Right lobe of liver (tissue), 4 donors: Measurements from ENCODE around the gene DCAF6.

ENCODE experiments used
- POLR2A ChIP-seq: fragments of 450-650 bp; IDR thresholded peaks from one replicate; pipeline ENCODE4 v1.6.1; 2017; ENCODE audit warnings: antibody characterized with exemption, mild to moderate bottlenecking
- TF ChIP-seq, protein P1 (sequence below), 4 donors: fragments of 200-600 bp in 3 of 4; fragments of 450-650 bp in 1 of 4; IDR thresholded peaks; one replicate each; pipeline versions ENCODE4 v1.5.1 to v1.8.0; 2016 to 2022; ENCODE audit warnings: antibody characterized with exemption in 4 of 4, mild to moderate bottlenecking in 2 of 4
- donor health status: DM: no; HTN: no; CAD: no.
- donor health status: DM: no; HTN: no; CAD: no.
- donor health status: DM: no; HTN: yes; CAD: no.

DNA sequence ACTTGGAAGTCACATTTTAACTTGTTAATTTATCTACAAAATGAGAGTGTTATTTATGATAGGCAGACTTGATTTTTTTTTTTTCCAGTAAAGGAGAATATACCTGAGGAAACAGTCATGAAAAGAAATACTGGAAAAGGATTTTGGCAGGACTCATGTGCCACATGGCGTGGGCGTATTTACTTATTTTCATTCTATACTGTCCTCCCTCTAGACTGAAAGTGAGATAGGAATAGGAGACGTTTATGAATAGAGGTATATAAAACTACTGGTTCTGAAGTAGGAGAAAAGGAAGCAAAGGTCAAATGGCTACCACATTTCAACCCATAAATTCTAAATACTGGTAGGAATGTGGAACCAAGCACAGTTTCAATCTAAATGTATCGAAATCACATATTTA lies 95.1 kb downstream of the DCAF6 start:
- TF ChIP-seq, protein P1, sequence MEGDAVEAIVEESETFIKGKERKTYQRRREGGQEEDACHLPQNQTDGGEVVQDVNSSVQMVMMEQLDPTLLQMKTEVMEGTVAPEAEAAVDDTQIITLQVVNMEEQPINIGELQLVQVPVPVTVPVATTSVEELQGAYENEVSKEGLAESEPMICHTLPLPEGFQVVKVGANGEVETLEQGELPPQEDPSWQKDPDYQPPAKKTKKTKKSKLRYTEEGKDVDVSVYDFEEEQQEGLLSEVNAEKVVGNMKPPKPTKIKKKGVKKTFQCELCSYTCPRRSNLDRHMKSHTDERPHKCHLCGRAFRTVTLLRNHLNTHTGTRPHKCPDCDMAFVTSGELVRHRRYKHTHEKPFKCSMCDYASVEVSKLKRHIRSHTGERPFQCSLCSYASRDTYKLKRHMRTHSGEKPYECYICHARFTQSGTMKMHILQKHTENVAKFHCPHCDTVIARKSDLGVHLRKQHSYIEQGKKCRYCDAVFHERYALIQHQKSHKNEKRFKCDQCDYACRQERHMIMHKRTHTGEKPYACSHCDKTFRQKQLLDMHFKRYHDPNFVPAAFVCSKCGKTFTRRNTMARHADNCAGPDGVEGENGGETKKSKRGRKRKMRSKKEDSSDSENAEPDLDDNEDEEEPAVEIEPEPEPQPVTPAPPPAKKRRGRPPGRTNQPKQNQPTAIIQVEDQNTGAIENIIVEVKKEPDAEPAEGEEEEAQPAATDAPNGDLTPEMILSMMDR (IDR thresholded peaks at IDR 0.05): no peak
- no peak for TF ChIP-seq POLR2A
